Lower leg skin (tissue), 3 donors: ENCODE results near the gene DLST.

Experiments used
- POLR2A ChIP-seq, 2 donors: fragments of 450-650 bp; IDR thresholded peaks; one replicate each; pipeline ENCODE4 v1.6.1; 2016 to 2017; ENCODE audit warnings: antibody characterized with exemption in 2 of 2, mild to moderate bottlenecking in 1 of 2, moderate library complexity in 1 of 2
- TF ChIP-seq, protein P1 (sequence below), 3 donors: fragments of 450-650 bp; IDR thresholded peaks; one replicate each; pipeline ENCODE4 v1.5.1; 2016; ENCODE audit warnings: antibody characterized with exemption in 3 of 3, mild to moderate bottlenecking in 3 of 3, moderate library complexity in 2 of 3

DNA sequence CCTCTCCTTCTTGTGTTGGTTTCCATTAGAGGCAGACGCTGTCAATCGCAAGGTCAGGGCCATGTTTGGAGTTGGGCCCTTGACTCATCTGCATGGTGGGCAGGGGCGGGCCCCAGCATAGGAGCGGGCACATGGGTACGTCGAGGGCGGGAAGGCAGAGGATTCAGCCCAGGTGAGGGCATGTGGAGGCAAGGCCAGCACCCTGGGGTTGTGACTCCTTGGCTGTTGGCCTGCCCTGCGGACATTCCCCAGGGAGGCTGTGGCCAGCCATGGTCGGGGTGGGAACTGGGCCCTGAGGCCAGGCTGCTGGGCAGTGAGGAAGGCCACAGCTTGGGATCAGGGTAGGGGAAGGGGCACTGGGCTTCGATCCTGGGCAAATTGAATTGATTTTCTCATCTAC, 31.1 kb downstream of the DLST start:
- TF ChIP-seq, protein P1, sequence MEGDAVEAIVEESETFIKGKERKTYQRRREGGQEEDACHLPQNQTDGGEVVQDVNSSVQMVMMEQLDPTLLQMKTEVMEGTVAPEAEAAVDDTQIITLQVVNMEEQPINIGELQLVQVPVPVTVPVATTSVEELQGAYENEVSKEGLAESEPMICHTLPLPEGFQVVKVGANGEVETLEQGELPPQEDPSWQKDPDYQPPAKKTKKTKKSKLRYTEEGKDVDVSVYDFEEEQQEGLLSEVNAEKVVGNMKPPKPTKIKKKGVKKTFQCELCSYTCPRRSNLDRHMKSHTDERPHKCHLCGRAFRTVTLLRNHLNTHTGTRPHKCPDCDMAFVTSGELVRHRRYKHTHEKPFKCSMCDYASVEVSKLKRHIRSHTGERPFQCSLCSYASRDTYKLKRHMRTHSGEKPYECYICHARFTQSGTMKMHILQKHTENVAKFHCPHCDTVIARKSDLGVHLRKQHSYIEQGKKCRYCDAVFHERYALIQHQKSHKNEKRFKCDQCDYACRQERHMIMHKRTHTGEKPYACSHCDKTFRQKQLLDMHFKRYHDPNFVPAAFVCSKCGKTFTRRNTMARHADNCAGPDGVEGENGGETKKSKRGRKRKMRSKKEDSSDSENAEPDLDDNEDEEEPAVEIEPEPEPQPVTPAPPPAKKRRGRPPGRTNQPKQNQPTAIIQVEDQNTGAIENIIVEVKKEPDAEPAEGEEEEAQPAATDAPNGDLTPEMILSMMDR (IDR thresholded peaks at IDR 0.05), result no peak
- TF ChIP-seq POLR2A (IDR thresholded peaks at IDR 0.05), result no peak
